ENCODE data around the gene TTLL12.

GRCh38 chr22:43203471-43203981, 16.6 kb upstream of the TTLL12 start:
- TF ChIP-seq CTCF (conservative IDR thresholded peaks at IDR 0.05; ENCODE audit: low read depth in 2 of 2): peak; percentile 57 to 89
- TF ChIP-seq REST (IDR thresholded peaks at IDR 0.05; ENCODE audit: unreplicated experiment): no peak
- no peak for TF ChIP-seq POLR2AphosphoS5 (IDR thresholded peaks at IDR 0.05; ENCODE audit: low read depth)
- no peak for TF ChIP-seq EZH2 (IDR thresholded peaks at IDR 0.05; ENCODE audit: low read depth, unreplicated experiment)
- no peak for TF ChIP-seq CREB1 (CRISPR knock-in tag; IDR thresholded peaks at IDR 0.05; ENCODE audit: low read depth)
- TF ChIP-seq JUNB (IDR thresholded peaks at IDR 0.05; ENCODE audit: unreplicated experiment): no peak
- TF ChIP-seq EZH2phosphoT487 (IDR thresholded peaks at IDR 0.05; ENCODE audit: unreplicated experiment): no peak
- TF ChIP-seq ETS1 (IDR thresholded peaks at IDR 0.05): no peak
- no peak for TF ChIP-seq STAT1 (IDR thresholded peaks at IDR 0.05; ENCODE audit: unreplicated experiment)
- TF ChIP-seq ZNF114 (CRISPR knock-in tag; IDR thresholded peaks at IDR 0.05): no peak

Measured in GM23338 (cell line).